IMR-90 (cell line): Measurements from ENCODE around the gene CRYAA. TPM values are rescaled to one million over a fixed set of nuclear protein-coding genes. Genes with fewer than 3 reads are reported as not detected.

Source experiments
- ATAC-seq: fragments of 200-7000 bp; cut with Tn5 transposase; 2 replicates; pipeline ENCODE4 v1.9.1; 2020; ENCODE audit warnings: low read depth, mild to moderate bottlenecking, moderate library complexity
- BruUV-seq: library from RNA; stranded (reverse); fragments of 400-500 nt; replicated peaks from 2 replicates; lab custom pipeline; 2021; lab: Mats Ljungman, UMichigan
- CTCF ChIA-PET: fragments of 300-600 bp; formaldehyde crosslinking; extraction: SDS; loops from one replicate; lab custom pipeline; 2021; ENCODE audit warnings: antibody characterized with exemption; lab: Yijun Ruan, JAX
- POLR2A ChIA-PET: fragments of 300-600 bp; sonication (Branson Sonifier 250); formaldehyde crosslinking; loops from one replicate; lab custom pipeline; 2022; ENCODE audit warnings: antibody characterized with exemption; ENCODE audit not compliant: unreplicated experiment; lab: Charles Lee
- DNase-seq: peaks from one replicate; pipeline ENCODE4 v3.0.0; 2013
- H2AFZ ChIP-seq: replicated peaks from 2 replicates; pipeline ENCODE3; 2013; ENCODE audit warnings: low read length, mild to moderate bottlenecking; ENCODE audit not compliant: poor library complexity
- H2AK5ac ChIP-seq: 2 replicates; pipeline ENCODE4 v1.6.1; 2013; ENCODE audit warnings: low read depth, low read length, inconsistent platforms
- H2AK9ac ChIP-seq: replicated peaks from 2 replicates; pipeline ENCODE3; 2013; ENCODE audit warnings: mild to moderate bottlenecking, low read depth, low read length, moderate library complexity; ENCODE audit not compliant: poor library complexity
- H2BK120ac ChIP-seq: 2 replicates; pipeline ENCODE4 v1.6.1; 2013; ENCODE audit warnings: low read depth, low read length, inconsistent platforms
- H2BK15ac ChIP-seq: 3 replicates; pipeline ENCODE4 v1.6.1; 2013; ENCODE audit warnings: low read depth, low read length, inconsistent platforms
- H2BK20ac ChIP-seq: 2 replicates; pipeline ENCODE4 v1.6.1; 2013; ENCODE audit warnings: low read depth, mild to moderate bottlenecking, inconsistent platforms, low read length, moderate library complexity
- H2BK5ac ChIP-seq: 2 replicates; pipeline ENCODE4 v1.6.1; 2013; ENCODE audit warnings: mild to moderate bottlenecking, low read depth, low read length, inconsistent platforms; ENCODE audit not compliant: poor library complexity, severe bottlenecking
- H3K14ac ChIP-seq: replicated peaks from 2 replicates; pipeline ENCODE4 v1.6.1; 2013; ENCODE audit warnings: low read depth, low read length, inconsistent platforms
- H3K18ac ChIP-seq: 2 replicates; pipeline ENCODE4 v1.6.1; 2013; ENCODE audit warnings: low read depth, low read length, control low read depth
- H3K23ac ChIP-seq: 2 replicates; pipeline ENCODE4 v1.6.1; 2013; ENCODE audit warnings: low read depth, low read length, inconsistent platforms
- H3K27ac ChIP-seq: 2 replicates; pipeline ENCODE4 v1.5.1; 2013; ENCODE audit warnings: mild to moderate bottlenecking, control low read depth, low read length; ENCODE audit not compliant: insufficient read depth
- H3K27me3 ChIP-seq: 2 replicates; pipeline ENCODE4 v1.6.1; 2013; ENCODE audit warnings: low read length; ENCODE audit not compliant: control insufficient read depth, insufficient read depth
- H3K36me3 ChIP-seq: 2 replicates; pipeline ENCODE4 v1.6.1; 2013; ENCODE audit warnings: low read length, mixed read lengths; ENCODE audit not compliant: control insufficient read depth, insufficient read depth
- H3K4ac ChIP-seq: 2 replicates; pipeline ENCODE4 v1.6.1; 2013; ENCODE audit warnings: low read depth, low read length, inconsistent platforms
- H3K4me1 ChIP-seq: 2 replicates; pipeline ENCODE4 v1.6.1; 2013; ENCODE audit warnings: low read length, mixed read lengths; ENCODE audit not compliant: control insufficient read depth, insufficient read depth
- H3K4me2 ChIP-seq: 2 replicates; pipeline ENCODE4 v1.6.1; 2013; ENCODE audit warnings: low read depth, mild to moderate bottlenecking, control low read depth, low read length, moderate library complexity
- H3K4me3 ChIP-seq: 2 replicates; pipeline ENCODE4 v1.5.1; 2013; ENCODE audit warnings: low read depth, mild to moderate bottlenecking, control low read depth, low read length, moderate library complexity; ENCODE audit not compliant: insufficient read depth
- H3K56ac ChIP-seq: 2 replicates; pipeline ENCODE4 v1.6.1; 2013; ENCODE audit warnings: low read length, inconsistent platforms; ENCODE audit not compliant: insufficient read depth; ENCODE audit errors: extremely low read depth
- H3K79me1 ChIP-seq, 2 experiments: 2 replicates each; pipeline ENCODE4 v1.6.1; 2013; ENCODE audit warnings: low read length in 2 of 2, inconsistent platforms in 1 of 2, low read depth in 1 of 2
- H3K9ac ChIP-seq: 2 replicates; pipeline ENCODE4 v1.6.1; 2013; ENCODE audit warnings: low read depth, low read length, control low read depth
- H3K9me1 ChIP-seq: 2 replicates; pipeline ENCODE4 v1.6.1; 2013; ENCODE audit warnings: low read length, inconsistent platforms; ENCODE audit not compliant: insufficient read depth
- H3K9me3 ChIP-seq: 2 replicates; pipeline ENCODE4 v1.6.1; 2013; ENCODE audit warnings: low read length; ENCODE audit not compliant: control insufficient read depth, insufficient read depth
- H4K20me1 ChIP-seq: 2 replicates; pipeline ENCODE4 v1.6.1; 2013; ENCODE audit warnings: low read length, inconsistent platforms; ENCODE audit not compliant: insufficient read depth
- H4K5ac ChIP-seq: 2 replicates; pipeline ENCODE4 v1.6.1; 2013; ENCODE audit warnings: mild to moderate bottlenecking, low read depth, low read length, control low read depth
- H4K8ac ChIP-seq, 2 experiments: 2 replicates each; pipeline ENCODE4 v1.6.1; 2013; ENCODE audit warnings: low read depth in 2 of 2, low read length in 2 of 2, control low read depth in 1 of 2, inconsistent platforms in 1 of 2
- H4K91ac ChIP-seq: 2 replicates; pipeline ENCODE4 v1.6.1; 2013; ENCODE audit warnings: low read depth, low read length, inconsistent platforms; ENCODE audit not compliant: insufficient read depth
- CEBPB ChIP-seq: IDR thresholded peaks from 2 replicates; pipeline ENCODE4 v1.6.1; 2012; ENCODE audit warnings: low read depth, low read length, improper control_type of control experiment
- CHD1 ChIP-seq: IDR thresholded peaks from 2 replicates; pipeline ENCODE4 v1.6.1; 2012; ENCODE audit warnings: low read depth, low read length, improper control_type of control experiment
- FOS ChIP-seq: fragments of 150-350 bp; IDR thresholded peaks from 2 replicates; pipeline ENCODE4 v1.6.1; 2016; ENCODE audit warnings: low read depth, low read length
- MAFK ChIP-seq: IDR thresholded peaks from 2 replicates; pipeline ENCODE4 v1.6.1; 2012; ENCODE audit warnings: low read depth, low read length, improper control_type of control experiment
- MAZ ChIP-seq: IDR thresholded peaks from 2 replicates; pipeline ENCODE4 v1.6.1; 2012; ENCODE audit warnings: low read depth, mild to moderate bottlenecking, low read length, improper control_type of control experiment, moderate library complexity, borderline replicate concordance
- MXI1 ChIP-seq: IDR thresholded peaks from 2 replicates; pipeline ENCODE4 v1.6.1; 2012; ENCODE audit warnings: low read depth, mild to moderate bottlenecking, low read length, moderate library complexity, borderline replicate concordance
- RFX5 ChIP-seq: IDR thresholded peaks from 2 replicates; pipeline ENCODE4 v1.8.0; 2012; ENCODE audit warnings: low read depth, mild to moderate bottlenecking, low read length, moderate library complexity
- WGBS, 2 experiments: methylation state at CpG; one replicate each; pipeline versions ENCODE4 v1.1.5 to v1.1.7; 2013; ENCODE audit warnings: missing lambda C conversion rate in 2 of 2; ENCODE audit not compliant: insufficient read length in 1 of 2; ENCODE audit errors: extremely low coverage in 2 of 2; 5-methylcytosine and 5-hydroxymethylcytosine counted together
- dilution Hi-C: fragments of 300-500 bp; cut with HindIII; formaldehyde crosslinking; loops from one replicate; pipeline ENCODE4 v1.14.3; 2018; ENCODE audit warnings: low sequenced_read_pairs; ENCODE audit not compliant: unreplicated experiment
- in situ Hi-C: fragments of 300-500 bp; cut with MboI; formaldehyde crosslinking; loops from 3 replicates; pipeline ENCODE4 v1.14.3; 2019; ENCODE audit warnings: low sequenced_read_pairs, inconsistent platforms, mixed read lengths
- intact Hi-C: fragments of 100-400 bp; cut with micrococcal nuclease; formaldehyde crosslinking; loops from 2 replicates; pipeline ENCODE4 v1.10.0; 2022
- polyA plus RNA-seq, 3 experiments: library from polyadenylated mRNA; depleted of rRNA; stranded (reverse); fragments of >200 nt; gene quantifications; 2 replicates each; pipeline ENCODE4 v1.2.3, GENCODE V29; 2012; ENCODE audit warnings: low replicate concordance in 1 of 3
- total RNA-seq: library from RNA; depleted of rRNA; stranded (reverse); fragments of >200 nt; gene quantifications from 2 replicates; pipeline ENCODE4 v1.2.3, GENCODE V29; 2012
- TF ChIP-seq, protein P1 (sequence below): fragments of 150-350 bp; IDR thresholded peaks from 2 replicates; pipeline ENCODE4 v1.6.1; 2016; ENCODE audit warnings: low read depth, mild to moderate bottlenecking, low read length, moderate library complexity, borderline replicate concordance
- TF ChIP-seq, protein P2 (sequence below): conservative IDR thresholded peaks from 2 replicates; pipeline ENCODE4 v1.5.1; 2012; ENCODE audit warnings: mild to moderate bottlenecking, low read depth, low read length, improper control_type of control experiment

CRYAA gene
- total and polyA plus RNA-seq, 2 of the 4 experiments (the other 2 are of a cell fraction), result not detected

DNA sequence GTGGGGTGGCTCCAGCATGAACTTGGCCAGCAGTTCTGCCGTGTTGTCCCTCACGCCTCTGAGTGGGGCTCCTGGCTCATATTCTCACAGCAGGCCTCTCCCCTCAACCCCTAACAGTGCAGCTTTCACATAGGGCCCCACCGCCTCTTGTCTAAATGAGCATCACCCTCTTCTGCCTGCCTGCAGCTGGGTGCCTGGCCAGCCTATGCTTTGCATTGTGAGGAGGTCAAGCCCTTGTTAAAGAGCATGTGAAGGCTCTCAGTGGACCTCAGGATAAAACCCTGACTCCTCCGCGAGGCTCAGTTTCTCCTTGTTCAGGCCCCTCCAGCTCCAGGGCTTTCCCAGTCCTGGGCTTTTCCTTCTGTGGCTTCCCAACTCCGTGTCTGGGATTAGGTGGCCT is 34.8 kb downstream of the CRYAA start:
- Histone ChIP-seq H3K4me1 (no peaks in the 10 kb centered on the region), H3K23ac (no peak overlapping the region), H4K20me1 (no peaks in the 10 kb centered on the region), H2BK15ac (no peak overlapping the region), H3K9me1 (no peaks in the 10 kb centered on the region), H4K5ac (no peak overlapping the region), H2BK120ac (no peak overlapping the region), H3K4ac (no peak overlapping the region), H3K9ac (no peak overlapping the region), H3K18ac (no peak overlapping the region), H2AK5ac (no peak overlapping the region), H2BK5ac (no peak overlapping the region), H3K27ac (no peak overlapping the region), H3K36me3 (no peaks in the 10 kb centered on the region), H4K8ac (no peak overlapping the region), H3K14ac (no peak overlapping the region), H3K9me3 (peaks cover 16% of the 10 kb centered on the region), H3K4me2 (no peak overlapping the region), H2BK20ac (no peak overlapping the region), H3K4me3 (no peak overlapping the region), H2AFZ (no peak overlapping the region), H3K79me1 (no peaks in the 10 kb centered on the region), H3K27me3 (peaks cover 19% of the 10 kb centered on the region), H2AK9ac (no peak overlapping the region), H4K91ac (no peak overlapping the region), H3K56ac (no peak overlapping the region)
- no peak for ATAC-seq
- in situ Hi-C loops, result no loop called here
- no peak for DNase-seq
- ChIA-PET CTCF (no interaction called here), POLR2A (no interaction called here)
- intact Hi-C loops, result no loop called here
- 32% methylated on average over 3 of the region's 6 CpGs; no CpG with 5 or more reads in 1 of the 2 experiments for WGBS, 2 experiments
- no peak for TF ChIP-seq MXI1
- no peak for TF ChIP-seq CHD1
- TF ChIP-seq CEBPB, result no peak
- TF ChIP-seq RFX5, result no peak
- TF ChIP-seq MAFK, result no peak
- TF ChIP-seq, protein P1, sequence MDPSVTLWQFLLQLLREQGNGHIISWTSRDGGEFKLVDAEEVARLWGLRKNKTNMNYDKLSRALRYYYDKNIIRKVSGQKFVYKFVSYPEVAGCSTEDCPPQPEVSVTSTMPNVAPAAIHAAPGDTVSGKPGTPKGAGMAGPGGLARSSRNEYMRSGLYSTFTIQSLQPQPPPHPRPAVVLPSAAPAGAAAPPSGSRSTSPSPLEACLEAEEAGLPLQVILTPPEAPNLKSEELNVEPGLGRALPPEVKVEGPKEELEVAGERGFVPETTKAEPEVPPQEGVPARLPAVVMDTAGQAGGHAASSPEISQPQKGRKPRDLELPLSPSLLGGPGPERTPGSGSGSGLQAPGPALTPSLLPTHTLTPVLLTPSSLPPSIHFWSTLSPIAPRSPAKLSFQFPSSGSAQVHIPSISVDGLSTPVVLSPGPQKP, result no peak
- TF ChIP-seq MAZ, result no peak
- TF ChIP-seq, protein P2, sequence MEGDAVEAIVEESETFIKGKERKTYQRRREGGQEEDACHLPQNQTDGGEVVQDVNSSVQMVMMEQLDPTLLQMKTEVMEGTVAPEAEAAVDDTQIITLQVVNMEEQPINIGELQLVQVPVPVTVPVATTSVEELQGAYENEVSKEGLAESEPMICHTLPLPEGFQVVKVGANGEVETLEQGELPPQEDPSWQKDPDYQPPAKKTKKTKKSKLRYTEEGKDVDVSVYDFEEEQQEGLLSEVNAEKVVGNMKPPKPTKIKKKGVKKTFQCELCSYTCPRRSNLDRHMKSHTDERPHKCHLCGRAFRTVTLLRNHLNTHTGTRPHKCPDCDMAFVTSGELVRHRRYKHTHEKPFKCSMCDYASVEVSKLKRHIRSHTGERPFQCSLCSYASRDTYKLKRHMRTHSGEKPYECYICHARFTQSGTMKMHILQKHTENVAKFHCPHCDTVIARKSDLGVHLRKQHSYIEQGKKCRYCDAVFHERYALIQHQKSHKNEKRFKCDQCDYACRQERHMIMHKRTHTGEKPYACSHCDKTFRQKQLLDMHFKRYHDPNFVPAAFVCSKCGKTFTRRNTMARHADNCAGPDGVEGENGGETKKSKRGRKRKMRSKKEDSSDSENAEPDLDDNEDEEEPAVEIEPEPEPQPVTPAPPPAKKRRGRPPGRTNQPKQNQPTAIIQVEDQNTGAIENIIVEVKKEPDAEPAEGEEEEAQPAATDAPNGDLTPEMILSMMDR, result no peak
- no peak for TF ChIP-seq FOS
- dilution Hi-C loops, result no loop called here
- no TSS peak for BruUV-seq
